AG09309 (cell line): ENCODE measurements around the gene TBCD.

Source experiments
- DNase-seq: peaks from one replicate; pipeline ENCODE4 v3.0.0-alpha.2; 2010; ENCODE audit warnings: low read depth
- H3K4me3 ChIP-seq: 2 replicates; pipeline ENCODE4 v1.5.1; 2011; ENCODE audit warnings: mild to moderate bottlenecking, low read depth, low read length, moderate library complexity; ENCODE audit not compliant: control insufficient read depth
- CTCF ChIP-seq: IDR thresholded peaks from 2 replicates; pipeline ENCODE4 v1.5.1; 2011; ENCODE audit warnings: mild to moderate bottlenecking, low read depth, low read length, inconsistent platforms; ENCODE audit not compliant: insufficient read depth, control insufficient read depth; ENCODE audit errors: missing control alignments

TBCD gene

GRCh38 chr17:82946081-82946480 lies 194.2 kb downstream of the TBCD start:
- no peak for TF ChIP-seq CTCF
- H3K4me3 ChIP-seq: no peak overlapping the region
- DNase-seq: no peak

- TF ChIP-seq CTCF: no peak
- DNase-seq: no peak
- H3K4me3 ChIP-seq: no peak overlapping the region
Measured at GRCh38 chr17:82947051-82947991, 195.5 kb downstream of the TBCD start.

- TF ChIP-seq CTCF: no peak
- no peak overlapping the region for H3K4me3 ChIP-seq
- no peak for DNase-seq
Measured at GRCh38 chr17:82948081-82948511, 196.2 kb downstream of the TBCD start.

- TF ChIP-seq CTCF: no peak
- no peak overlapping the region for H3K4me3 ChIP-seq
- no peak for DNase-seq
Measured at GRCh38 chr17:82948957-82949356, 197.1 kb downstream of the TBCD start.

GRCh38 chr17:82949361-82949760 lies 197.5 kb downstream of the TBCD start:
- H3K4me3 ChIP-seq: no peak overlapping the region
- no peak for DNase-seq
- no peak for TF ChIP-seq CTCF

- DNase-seq: no peak
- H3K4me3 ChIP-seq: no peak overlapping the region
Measured at GRCh38 chr17:82949984-82950383, 198.1 kb downstream of the TBCD start.

More at GRCh38 chr17:82949984-82950383, 198.1 kb downstream of the TBCD start:
- no peak for TF ChIP-seq CTCF
